GM18517 (cell line): ENCODE measurements around the gene HDAC4.

ENCODE experiments used
- ATAC-seq: cut with Tn5 transposase; IDR thresholded peaks from one replicate; pipeline ENCODE4 v1.9.1; 2021; ENCODE audit warnings: mild to moderate bottlenecking, moderate library complexity; ENCODE audit not compliant: unreplicated experiment

The HDAC4 gene

DNA sequence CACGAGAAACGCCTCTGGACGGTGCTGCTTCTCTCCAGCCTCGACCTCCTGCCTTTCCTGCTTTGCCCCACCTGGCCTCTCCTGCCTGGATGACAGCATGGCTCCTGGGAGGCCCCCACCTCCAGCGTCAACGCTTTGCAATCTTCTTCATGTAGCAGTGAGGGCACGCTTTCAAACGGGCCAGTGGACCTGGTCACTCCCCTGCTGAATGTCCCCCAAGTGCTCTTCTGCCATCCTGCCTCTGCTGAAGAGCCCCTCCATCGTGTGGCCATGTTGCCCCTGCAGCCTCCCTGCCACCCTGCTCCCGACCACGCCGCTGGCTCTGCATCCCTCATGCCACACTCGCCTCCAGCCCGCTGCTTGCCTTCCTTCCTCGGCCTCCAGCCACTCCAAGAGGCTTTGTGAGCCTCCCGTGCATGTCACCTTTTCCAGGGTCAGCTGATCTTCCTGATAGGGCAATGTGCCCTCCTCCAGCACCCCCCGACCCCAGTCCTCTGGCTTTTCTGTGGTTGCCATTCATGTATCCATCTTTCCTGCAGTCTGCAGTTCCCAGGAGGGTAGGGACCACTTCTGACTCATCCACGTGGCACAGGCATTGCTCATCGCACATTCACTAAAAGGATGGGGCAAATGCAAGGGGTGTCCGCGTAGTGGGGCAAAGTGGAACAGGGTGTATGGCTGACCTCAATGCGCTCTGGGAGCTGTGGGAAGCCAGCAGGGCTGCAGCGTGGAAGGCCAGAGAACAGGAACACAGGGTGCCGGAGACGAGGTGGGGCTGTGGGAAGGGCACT is 284.2 kb downstream of the HDAC4 start:
- no peak for ATAC-seq

DNA sequence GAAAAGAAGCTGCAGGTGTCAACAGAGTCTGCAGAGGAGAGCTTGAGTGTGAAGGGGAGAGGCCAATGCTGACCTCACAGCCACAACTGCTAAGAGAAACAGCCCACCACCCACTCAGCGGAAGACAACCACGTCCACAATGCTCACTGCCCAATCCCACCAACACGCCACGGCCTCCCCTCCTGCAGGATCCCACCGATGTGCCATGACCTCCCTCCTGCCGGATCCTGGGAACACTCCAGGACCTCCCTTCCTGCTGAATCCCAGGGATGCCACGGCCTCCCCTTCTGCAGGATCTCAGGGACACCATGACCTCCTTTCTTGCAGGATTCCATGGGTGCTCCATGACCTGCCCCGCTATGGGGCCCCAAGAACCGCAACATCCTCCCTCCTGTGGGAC is 285.2 kb downstream of the HDAC4 start:
- no peak for ATAC-seq

DNA sequence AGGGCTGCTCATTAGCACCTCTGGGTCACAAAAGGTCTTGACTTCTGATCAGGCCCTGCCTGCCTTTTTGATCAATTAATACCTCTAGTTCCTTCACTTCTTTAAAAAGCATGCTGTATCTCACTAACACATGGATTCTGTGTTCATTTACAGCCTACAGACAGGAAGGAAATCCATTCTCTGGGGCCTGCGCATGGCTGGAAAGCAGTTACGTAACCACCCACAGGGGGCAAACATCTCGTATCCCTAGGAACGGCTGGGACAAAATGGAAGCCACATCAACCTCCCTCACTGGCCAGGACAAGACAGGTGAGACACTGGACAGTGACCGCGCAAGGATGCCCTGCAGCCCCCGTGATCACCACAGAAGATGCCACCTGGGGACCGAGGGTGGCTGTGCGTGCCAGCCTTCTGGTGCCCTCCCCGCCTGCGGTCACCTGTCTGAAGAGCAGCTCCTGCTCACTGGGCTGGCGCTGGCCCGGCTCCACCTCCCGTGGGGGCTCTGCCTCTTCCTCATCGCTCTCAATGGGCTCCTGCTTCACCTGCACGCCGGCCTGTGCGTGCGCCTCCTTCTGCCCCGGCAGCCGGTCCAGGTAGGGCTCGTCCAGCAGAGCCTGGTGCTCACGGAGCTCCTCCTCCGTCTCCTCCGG is 286.1 kb downstream of the HDAC4 start:
- no peak for ATAC-seq

DNA sequence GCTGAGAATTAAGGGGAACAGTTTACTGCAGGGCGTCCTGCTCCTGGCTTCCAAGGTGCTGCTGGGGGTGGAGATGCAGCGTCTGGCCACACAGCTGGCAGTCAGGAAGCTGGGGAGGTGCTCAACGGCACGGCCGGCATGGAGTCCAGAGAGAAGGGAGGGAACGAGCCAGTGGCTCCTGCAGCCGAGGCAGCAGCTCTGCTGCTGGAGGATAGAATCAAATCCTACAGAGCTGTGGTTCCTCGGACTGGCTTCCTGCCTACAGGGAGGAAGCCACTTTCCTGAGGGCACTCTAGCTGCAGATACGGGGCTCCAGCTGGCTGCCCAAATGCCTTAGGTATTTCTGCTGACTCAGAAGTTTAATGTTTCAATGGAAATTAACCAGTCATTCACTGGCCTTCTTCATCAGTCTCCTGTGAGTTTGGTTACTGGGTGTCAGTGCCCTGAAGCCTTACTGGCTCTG is 286.7 kb downstream of the HDAC4 start:
- no peak for ATAC-seq

DNA sequence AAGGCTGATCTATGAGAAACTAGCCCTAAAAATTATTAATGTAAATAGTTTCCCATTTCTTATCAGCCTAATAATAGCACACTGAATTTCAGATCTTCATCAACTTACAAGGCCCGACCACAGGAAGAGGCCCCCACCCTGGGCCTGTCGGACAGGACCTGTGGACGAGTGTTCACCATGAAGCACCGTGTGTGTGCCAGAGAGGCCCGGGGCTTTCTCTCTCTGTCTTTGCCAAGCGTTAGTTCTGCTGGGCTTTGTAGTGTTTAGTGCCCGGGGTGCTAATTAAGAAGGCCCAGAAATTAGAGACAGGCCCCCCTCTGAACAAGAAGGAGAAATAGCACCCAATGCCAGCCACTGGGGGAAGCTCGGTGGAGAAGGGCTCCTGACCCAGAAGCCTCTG is 287.2 kb downstream of the HDAC4 start:
- ATAC-seq, result no peak

DNA sequence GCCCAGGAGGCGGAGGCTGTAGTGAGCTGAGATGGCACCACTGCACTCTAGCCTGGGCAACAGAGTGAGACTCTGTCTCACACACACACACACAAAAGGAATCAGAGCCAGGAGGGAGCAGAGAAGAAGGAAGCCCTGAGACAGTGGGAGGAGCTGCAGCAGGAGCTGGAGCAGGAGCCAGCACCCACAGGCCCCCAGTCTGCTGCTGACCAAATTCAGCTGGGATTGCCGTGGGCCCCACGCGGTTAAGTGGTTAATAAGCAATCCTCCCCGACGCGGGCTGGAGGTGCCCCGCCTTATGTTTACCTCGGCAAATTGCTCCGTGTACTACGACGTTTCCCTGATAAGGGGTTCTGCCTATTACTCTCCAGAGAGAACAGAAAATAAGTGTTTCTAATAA is 287.6 kb downstream of the HDAC4 start:
- no peak for ATAC-seq

DNA sequence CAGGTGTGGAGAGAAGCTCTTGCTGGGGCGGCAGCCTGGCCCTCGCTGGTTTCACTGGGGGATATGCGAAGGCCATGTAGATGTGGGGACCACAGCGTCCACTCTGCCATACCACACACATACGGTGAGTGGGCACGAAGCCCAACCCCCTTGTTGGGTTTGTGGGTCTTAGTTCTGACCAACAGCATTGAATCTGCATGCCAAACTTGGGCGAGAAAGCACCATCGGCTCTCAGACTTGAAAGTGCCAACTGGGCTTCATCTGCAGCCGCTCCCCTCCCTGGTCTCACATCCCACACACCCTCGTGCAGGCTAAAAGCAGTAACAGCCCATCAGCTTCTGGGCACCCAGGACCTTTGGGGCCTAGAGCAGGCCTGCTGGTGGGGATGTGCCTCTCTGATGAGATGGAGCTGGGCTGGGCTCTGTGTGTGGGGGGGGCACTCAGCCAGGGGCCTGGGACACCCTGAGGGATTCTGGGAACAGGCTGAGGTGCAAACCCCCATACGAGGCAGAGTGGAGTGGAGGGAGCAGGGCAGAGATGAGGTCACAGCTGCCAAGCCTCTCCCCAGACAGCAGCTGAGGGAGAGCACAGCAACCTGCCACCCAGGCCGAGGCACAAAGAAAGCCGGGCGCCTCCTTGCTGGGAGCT is 288.6 kb downstream of the HDAC4 start:
- no peak for ATAC-seq

DNA sequence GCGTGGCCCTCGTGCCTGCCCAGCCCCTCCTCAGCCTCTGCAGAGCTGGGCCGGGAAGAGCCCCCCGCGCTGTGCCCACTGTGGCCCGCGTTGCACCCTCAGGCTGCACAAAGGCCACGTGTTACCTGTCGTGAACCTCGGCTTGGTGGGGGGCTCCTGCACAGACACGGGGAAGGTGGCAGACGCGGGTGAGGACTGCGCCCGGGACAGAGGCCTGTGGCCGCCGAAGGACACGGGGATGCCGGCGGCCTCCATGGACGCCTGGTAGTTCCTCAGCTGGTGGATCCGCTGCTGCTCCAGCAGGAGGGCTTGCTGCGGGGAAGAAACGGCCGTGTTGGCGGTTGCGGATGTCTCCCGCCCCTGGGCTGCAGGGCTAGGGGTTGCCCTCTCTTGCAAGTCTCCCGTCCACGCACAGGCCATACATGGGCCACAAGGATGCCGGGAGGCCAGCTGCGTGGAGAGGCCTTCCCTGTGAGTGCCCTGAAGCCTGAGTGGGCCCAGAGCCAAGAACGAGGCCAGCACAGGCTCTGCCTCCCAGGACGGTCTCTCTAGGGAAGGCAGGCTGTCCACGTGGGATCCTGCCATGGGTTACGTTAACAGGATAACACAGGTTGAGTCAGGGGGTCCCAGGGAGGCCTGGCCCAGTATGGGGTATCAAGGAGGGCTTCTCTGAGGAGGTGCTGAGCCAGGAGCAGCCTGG is 289.3 kb downstream of the HDAC4 start:
- ATAC-seq, result no peak

DNA sequence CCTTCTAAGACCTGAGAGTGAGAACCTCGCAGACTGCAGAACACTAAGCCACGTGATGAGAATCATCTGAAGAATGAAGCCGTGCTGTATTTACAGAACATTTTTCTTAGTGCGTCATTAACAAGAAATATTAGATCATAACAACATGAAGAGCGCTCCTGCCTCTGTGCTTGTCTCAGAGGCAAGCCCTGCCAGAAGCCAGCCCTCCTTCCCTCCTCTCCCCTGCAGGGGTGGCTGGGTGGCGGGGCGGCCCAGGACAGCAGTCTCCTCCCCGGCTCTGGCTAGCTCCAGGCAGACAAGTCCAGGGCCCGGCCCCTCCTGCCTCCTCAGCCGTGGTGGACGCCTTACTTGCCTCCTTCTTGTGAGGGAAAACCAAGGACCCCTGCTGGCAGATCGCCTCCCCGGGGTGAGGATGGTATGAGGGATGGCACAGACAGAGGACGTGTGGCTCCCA is 290.2 kb downstream of the HDAC4 start:
- ATAC-seq, result no peak

DNA sequence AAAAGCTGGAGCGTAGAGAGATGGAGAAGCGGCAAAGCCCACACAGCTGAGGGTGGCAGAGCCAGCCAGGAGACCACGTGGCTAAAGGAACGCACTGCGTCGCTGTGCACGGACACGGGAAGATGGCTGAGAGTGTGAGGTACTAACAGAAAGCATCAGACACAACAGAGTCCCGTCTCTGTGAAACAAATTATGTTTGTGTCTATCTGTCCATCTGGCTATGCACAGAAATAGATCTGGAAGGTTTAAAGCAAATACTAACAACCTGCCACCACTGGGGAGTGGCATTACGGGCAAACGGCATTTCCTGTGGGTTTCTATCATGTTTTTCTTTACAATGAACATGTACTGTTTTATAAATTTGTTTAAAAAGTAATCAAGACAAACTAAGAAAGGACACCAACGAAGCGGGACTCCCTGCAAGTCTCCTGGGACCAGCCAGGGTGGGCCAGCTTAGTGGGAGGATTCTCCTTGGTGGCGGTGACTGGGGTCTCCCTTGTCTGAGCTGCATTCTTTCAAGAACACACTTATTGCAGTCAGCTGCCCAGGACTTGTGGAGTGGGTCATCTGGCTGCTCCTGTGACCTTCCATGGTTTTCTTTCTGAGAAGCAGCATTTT is 290.8 kb downstream of the HDAC4 start:
- ATAC-seq, result no peak

DNA sequence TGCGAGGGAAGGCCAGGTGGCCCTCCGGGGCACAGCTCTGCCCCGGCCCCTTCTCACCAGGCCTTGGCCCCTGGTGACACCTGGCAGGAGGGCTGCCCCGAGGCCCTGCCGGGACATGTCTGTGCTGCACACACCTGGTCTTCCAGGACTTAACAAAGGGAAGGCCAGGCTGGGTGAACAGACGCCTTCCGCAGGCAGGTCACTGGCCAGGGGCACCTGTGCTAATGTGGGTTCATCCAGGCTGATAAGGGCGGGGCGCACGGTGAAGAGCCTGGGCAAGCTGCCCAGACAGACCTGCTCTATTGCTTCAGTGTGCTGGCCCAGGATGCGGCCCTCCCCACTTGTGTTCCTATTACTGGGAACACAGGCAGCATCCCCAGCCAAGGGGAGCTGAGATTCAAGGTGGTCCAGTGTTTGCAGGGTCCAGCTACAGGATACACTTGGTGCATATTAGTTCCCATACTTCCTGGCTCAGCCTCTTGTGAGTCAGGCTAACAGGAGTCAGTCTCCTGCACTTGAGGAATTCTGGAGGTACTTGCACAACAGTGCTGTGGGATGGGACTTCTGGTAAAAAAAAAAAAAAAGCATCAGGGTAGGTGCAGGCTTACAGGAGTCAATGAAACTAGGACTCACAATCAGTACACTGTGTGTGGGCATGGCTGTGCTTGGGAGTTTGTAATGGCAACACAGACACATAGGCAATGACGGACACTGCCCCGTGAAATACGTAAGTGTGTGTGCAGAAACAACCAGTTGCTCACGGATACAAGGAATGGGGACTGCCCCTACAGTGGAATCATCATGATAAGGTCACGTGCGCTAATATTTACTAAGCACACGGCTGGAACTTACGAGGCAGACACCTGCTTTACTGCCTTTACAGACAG is 291.5 kb downstream of the HDAC4 start:
- ATAC-seq, result no peak

DNA sequence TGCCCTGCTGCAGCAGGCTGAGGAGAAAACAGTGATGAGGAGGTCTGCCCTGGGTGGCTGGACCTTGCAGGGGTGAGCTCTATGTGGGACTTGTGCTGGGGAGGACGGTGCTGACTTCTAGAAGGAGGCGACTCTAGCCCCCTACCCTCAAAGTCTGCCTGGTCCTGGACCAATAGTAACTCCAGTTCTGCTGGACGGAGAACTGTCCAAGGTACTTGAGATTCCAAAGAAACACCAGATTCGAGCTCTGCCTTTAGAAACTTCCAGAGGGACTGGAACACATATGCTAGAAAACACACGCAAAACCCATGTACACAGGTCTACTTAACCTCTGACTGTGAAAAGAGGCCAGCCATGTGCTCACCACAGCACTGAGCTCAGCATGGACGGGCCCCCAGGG is 292.4 kb downstream of the HDAC4 start:
- no peak for ATAC-seq

DNA sequence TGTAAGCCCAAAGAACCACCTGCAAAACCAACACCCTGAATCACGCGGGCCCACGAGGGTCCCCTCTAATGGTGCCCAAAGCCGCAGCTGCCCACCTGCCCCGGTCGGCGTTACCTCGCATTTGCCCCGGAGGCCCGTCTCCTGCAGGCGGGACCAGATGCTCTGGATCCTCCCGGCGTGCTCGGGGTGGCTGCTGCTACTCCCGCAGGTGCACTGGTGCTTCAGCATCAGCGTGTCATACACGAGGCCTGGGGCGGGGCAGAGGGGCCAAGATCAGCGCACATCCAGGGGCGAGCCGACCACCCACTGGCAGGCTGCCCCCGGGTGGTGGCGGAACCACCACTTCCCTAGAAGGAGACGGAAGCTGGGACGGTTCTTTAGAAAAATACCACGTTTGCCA is 292.9 kb downstream of the HDAC4 start:
- ATAC-seq, result no peak

DNA sequence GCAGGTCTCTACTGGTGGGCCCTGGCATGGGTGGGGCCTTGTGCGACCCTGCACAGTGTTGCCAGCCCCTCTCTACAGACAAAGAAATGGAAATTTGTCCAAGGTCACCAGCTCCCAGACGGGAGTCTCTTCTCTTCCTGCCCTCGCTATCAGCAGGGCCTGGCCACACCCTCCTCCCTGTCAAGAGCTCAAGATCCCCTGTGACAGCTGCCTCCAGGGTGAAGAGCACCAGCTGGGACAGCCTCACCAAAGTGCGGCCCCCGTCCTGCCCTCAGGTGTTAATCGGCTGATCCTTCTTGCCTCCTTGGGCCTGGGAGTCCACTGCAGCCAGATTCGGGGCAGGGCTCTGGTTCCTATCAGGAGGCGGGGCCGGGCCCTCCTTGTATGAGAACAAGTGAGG is 293.9 kb downstream of the HDAC4 start:
- ATAC-seq, result no peak

DNA sequence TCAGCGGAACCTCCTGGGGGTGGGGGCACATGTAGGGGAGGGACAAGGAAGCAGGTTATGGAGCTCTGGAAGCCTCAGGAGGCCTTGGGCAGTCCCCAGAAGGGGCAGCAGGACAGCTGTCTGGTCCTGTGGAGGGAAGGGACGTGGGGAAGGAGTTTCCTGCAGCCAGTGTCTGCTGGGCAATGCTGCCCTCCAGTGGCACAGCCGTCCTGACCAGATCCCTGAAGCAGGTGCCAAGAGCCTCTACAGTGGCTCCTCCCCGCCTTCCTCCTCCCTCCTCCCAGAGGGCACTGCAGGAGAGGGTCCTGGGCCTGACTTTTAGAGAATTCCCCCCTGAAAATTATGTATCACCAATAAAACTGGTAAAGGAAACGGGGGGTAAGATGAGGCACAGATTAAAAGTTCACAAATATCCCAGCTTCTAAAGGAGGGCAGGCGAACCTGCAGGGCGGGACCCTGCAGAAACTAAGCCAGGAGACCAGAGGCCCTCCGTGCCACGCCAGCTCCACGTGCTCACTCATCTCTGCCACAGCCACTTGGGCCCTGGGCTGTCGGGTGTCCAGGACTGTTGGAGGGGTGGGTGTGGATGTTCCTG is 294.4 kb downstream of the HDAC4 start:
- ATAC-seq, result no peak

DNA sequence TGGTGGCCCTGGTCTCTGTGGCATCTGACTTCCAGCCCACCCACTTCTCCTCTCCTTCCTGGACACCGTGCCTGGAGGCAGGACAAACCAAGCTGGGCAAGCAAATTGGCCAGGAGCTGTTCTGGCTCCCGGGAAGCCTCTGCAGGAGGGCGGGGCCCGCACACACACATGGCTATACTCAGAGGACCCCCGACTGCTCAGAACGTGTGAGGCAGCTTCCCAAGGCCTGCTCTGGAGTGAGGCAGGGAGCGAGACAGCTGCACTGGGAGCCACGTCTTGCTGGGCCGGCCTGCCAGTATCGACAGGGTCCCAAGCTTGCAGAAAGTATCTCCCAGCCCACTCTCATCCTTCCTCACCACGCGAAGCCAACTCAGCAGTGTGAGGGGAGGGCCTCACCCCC is 295.6 kb downstream of the HDAC4 start:
- no peak for ATAC-seq

DNA sequence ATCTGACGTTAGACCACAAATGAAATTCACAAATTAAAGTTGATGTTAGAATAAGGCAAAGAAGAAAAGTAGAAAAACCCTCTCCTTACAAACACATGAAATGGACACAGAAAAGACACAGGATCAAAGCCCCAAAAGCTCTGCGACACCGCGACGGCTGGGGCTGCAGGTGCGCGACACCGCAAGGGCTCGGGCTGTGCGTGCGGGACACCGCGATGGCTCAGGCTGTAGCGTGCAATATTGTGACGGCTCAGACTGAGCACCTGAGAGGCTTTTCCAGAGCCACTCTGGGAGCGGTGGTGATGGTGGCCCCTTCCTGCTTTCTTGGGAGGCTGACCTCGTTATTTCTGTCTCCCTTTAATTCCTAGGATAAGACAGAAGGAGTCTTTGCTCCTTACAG is 296.0 kb downstream of the HDAC4 start:
- no peak for ATAC-seq

DNA sequence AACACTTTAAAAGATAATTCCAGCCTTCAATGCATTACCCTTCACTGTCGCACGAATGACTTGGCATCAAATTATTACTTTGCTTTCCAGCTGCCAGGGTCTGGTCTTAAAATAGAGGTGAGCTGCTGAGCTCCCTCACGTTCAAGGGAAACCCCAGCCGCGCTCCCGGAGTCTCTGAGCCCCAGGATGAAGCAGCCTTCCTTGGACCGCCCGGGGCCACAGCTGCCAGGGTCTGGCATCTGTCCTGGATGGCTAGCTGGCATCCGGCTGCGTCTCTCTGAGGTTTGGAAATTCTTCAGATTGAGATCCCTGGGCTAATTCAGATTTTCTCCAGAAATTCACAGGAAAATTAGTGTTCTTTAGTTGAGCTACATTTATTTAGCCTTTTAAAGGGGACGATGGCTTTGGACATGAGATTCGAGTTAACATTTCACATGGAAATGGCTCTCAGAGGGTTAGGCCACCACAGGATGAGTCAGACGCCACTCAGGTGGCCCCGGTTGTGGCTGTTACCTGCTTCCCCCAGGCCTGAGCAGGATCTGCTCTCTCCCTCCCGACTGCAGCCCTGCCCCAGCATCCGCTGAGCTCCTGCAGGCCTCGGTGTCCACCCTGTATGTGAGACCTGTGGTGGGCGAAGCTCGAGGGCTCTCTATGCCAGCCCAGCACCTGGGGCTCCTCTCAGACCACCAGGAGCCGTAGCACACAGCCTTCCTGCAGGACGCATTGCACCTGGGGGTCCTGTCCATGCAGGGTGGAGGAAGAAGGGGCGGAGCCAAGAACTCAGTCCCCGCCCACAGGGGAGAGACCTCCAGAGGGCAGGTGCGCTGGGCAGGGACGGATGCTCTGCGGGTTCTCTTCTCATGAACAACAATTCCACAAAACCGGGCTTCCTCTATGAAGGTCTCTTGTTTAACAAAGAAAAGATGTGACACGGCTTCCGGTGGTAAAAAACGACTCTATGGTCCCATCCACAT is 297.4 kb downstream of the HDAC4 start:
- ATAC-seq, result no peak
